ENCODE results near the gene PSMD11.

DNA sequence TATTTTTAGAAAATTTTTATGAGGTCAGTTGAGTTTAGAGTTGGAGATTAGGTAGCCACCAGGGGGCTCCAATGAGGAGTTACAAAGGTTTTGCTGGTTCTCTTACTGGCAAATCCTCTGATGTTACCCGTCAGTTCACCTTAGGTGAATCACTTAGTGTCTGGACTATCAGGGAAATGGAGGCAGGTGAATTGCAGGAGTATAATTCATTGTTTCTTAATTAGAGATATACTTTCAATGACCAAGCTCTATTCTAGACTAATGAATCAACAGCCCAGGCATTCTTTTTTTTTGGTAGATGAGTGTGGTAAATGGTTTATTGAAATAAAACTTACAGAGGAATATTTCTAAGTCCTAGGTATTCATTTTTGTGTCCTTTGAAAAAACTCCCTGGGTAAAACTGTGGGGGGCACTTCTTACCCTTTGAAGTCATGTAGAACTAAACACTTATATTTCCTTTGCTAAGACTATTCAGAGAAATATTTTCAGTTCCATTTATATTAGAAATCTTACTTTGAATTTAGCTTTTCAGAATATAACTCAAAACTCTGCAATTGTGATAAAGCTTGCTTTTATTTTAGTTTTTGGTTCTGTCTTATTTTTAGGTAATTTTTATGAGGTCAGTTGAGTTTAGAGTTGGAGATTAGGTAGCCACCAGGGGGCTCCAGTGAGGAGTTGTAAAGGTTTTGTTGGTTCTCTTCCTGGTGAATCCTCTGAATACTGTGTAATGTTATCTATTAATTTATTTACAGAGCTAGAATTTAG is 17.7 kb downstream of the PSMD11 start:
- TF ChIP-seq ZNF274 (IDR thresholded peaks at IDR 0.05; ENCODE audit: low read depth, low read length) (no peak), SUZ12 (IDR thresholded peaks at IDR 0.05; ENCODE audit: extremely low read depth, insufficient read depth, insufficient read length) (no peak), YY1 (IDR thresholded peaks at IDR 0.05; ENCODE audit: insufficient read depth, insufficient read length) (no peak)

Measured in NT2/D1 (cell line).